ENCODE results near the gene TNIK.

DNA sequence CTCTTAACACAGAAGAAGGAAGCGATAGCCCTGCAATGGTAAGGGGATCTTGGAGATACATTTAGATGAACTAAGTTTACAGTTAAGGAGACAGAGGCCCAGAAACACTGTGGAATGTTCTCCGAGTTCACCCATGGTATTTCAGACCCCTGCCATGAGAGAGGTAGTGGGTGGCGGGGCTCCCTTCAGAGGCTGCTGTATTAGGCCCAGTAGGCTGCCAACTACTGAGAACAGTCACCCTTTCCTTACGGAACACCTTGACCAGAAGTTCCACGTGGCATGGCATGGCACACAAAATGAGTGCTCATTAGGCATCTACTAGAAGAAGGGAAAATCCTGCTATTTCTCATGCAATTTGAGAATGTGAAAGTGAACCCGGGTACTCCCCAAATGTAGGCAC, 195.4 kb downstream of the TNIK start:
- TF ChIP-seq, protein P1, sequence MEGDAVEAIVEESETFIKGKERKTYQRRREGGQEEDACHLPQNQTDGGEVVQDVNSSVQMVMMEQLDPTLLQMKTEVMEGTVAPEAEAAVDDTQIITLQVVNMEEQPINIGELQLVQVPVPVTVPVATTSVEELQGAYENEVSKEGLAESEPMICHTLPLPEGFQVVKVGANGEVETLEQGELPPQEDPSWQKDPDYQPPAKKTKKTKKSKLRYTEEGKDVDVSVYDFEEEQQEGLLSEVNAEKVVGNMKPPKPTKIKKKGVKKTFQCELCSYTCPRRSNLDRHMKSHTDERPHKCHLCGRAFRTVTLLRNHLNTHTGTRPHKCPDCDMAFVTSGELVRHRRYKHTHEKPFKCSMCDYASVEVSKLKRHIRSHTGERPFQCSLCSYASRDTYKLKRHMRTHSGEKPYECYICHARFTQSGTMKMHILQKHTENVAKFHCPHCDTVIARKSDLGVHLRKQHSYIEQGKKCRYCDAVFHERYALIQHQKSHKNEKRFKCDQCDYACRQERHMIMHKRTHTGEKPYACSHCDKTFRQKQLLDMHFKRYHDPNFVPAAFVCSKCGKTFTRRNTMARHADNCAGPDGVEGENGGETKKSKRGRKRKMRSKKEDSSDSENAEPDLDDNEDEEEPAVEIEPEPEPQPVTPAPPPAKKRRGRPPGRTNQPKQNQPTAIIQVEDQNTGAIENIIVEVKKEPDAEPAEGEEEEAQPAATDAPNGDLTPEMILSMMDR (conservative IDR thresholded peaks at IDR 0.05; ENCODE audit: low read length), result no peak
- TF ChIP-seq EZH2phosphoT487 (IDR thresholded peaks at IDR 0.05; ENCODE audit: borderline replicate concordance), result no peak

Measured in Loucy (cell line).